GM12865 (cell line): ENCODE results near the gene VTN.

Experiments
- DNase-seq: peaks from one replicate; pipeline ENCODE4 v3.0.0; 2010; ENCODE audit warnings: low read depth
- H3K4me3 ChIP-seq: 2 replicates; pipeline ENCODE4 v1.5.1; 2011; ENCODE audit warnings: mild to moderate bottlenecking, low read depth, low read length, control low read depth
- CTCF ChIP-seq: IDR thresholded peaks from 2 replicates; pipeline ENCODE4 v1.5.1; 2011; ENCODE audit warnings: low read length, control low read depth, low read depth, inconsistent platforms; ENCODE audit not compliant: insufficient read depth; ENCODE audit errors: missing control alignments

Gene VTN

DNA sequence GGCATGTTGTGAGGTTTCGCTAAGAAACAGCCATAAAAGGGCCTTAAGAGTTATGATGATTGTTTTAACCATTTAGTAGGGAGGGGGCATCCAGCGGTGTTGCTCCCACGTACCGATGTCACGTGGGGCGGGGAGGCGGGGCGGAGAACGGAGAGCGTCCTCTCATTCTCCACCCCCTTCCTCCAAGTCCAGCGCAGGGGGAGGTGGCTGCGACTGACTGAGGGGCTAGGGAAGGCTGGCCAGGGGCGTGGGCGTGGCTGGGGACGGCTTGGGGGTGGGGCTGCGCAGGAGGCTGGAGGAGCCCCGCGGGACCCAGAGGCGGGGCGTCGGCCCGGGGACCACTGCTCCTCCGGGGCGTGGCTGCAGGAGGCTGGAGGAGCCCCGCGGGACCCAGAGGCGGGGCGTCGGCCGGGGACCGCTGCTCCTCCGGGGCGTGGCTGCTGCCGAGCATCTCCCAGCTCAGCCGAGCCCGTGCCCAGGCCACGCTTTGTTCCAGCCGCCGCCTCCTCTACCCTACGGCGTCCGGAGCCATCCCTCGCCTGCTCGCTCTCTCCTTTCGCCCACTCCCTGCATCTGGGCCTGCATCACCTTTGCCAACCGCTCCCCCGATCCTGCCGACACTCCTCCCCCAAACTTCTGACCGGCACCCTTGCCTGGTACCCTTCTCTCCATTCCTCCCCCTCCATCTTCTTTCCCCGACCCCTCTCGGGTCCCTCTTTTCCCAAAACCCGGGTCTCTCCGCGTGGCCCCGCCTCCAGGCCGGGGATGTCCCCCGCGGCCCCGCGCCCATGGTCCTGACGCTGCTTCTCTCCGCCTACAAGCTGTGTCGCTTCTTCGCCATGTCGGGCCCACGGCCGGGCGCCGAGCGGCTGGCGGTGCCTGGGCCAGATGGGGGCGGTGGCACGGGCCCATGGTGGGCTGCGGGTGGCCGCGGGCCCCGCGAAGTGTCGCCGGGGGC, 1.4 kb upstream of the VTN start, which contains the start of gene SARM1:
Gene SARM1 (plus strand): TSS at position 450 of the 958 bp plus-strand sequence. CDS start 339 bp downstream, at position 789.
- DNase-seq = peak; percentile 94
- TF ChIP-seq CTCF = no peak
- peak within 1 kb of the TSS; percentile 76 for H3K4me3 ChIP-seq

- no peak for DNase-seq
- no peak overlapping the region for H3K4me3 ChIP-seq
- TF ChIP-seq CTCF = no peak
These were observed 617 bp upstream of the VTN start for GRCh38 chr17:28370744-28371103.

DNA sequence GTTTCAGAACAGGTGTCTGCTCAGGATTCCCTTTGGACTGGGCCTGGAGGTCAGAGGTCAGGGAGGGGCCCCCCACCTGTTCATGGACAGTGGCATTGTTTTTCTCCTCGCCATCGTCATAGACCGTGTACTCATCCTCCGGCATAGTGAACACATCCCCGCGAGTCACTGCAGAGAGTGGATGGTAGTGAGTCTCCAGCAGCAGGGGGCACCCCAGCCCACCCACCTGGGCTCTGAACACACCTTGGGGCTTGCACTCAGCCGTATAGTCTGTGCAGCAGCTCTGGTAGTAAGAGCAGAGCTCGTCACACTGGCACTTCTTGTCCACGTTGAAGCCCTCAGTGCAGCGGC, 448 bp downstream of the VTN start:
- H3K4me3 ChIP-seq = no peak overlapping the region
- DNase-seq = no peak
- TF ChIP-seq CTCF = no peak

GRCh38 chr17:28368915-28369683, 1.0 kb downstream of the VTN start:
- H3K4me3 ChIP-seq = no peak overlapping the region
- TF ChIP-seq CTCF = no peak
- no peak for DNase-seq

GRCh38 chr17:28368306-28368831, 1.7 kb downstream of the VTN start:
- DNase-seq = no peak
- TF ChIP-seq CTCF = no peak
- H3K4me3 ChIP-seq = no peak overlapping the region

DNA sequence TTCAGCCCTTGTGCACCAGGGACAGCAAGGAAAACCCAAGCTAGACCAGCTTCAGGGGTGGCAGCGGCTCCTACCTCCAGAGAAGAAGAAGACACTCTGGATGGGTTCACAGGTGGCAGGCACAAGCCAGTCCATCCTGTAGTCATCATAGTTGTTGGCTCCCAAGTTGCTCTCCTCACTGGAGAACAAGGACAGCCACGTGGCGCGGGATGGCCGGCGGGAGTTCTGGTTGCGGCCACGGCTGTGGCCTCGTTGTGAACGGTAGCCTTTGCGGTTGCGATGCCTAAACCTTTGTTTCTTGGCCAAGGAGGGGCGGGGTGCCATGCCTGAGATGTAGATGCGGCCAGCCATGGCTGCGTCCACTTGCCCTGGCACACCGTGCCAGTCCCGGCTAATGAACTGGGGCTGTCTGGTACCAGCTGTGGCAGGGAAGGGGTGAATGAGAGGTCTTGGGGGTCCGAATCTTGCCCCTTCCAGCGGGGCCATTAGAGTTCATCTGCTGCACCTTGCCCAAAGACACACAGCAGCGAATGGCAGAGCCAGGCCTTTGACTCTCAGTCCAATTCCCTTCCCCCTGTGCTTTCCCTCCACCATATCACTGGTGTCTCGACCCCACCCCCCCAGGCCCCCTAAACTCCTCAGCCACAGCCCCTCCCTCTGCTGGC, 2.3 kb downstream of the VTN start:
- no peak for TF ChIP-seq CTCF
- DNase-seq = no peak
- no peak overlapping the region for H3K4me3 ChIP-seq
